HUDEP-2 (cell line): Measurements from ENCODE around the gene JPT1.
"Not testable (repeated sequence)": the region's sequence is repeated elsewhere in the genome, so short reads cannot be mapped to it uniquely, and the experiment has no call there.

Source experiments
- DNase-seq, 76 experiments: peaks; one replicate each; lab custom pipeline; 2025; ENCODE audit not compliant: unreplicated experiment in 76 of 76; lab: John Stamatoyannopoulos, UW

JPT1 gene

GRCh38 chr17:75159196-75160031 lies 5.1 kb upstream of the JPT1 start:
- no peak for DNase-seq

- DNase-seq, result not testable (repeated sequence)
These were observed 4.2 kb upstream of the JPT1 start for GRCh38 chr17:75158480-75158879.

GRCh38 chr17:75155191-75155601 lies 884 bp upstream of the JPT1 start:
- no peak for DNase-seq

- DNase-seq, result peak in 7 of 76 experiments; percentile 5 to 40 (median 19)
These were observed 525 bp downstream of the JPT1 start for GRCh38 chr17:75153780-75154194.

GRCh38 chr17:75152922-75153779 lies 1.2 kb downstream of the JPT1 start:
- peak in 31 of 76 experiments; percentile 6 to 40 (median 21) for DNase-seq

- no peak for DNase-seq
These were observed 1.8 kb downstream of the JPT1 start for GRCh38 chr17:75152523-75152921.

GRCh38 chr17:75151930-75152329 lies 2.4 kb downstream of the JPT1 start:
- DNase-seq, result no peak

GRCh38 chr17:75147878-75148546 lies 6.3 kb downstream of the JPT1 start:
- no peak for DNase-seq

GRCh38 chr17:75146592-75146991 lies 7.7 kb downstream of the JPT1 start:
- DNase-seq, result no peak

GRCh38 chr17:75144816-75145512 lies 9.3 kb downstream of the JPT1 start:
- no peak for DNase-seq

- no peak for DNase-seq
These were observed 11.9 kb downstream of the JPT1 start for GRCh38 chr17:75142236-75142971.

- no peak for DNase-seq
These were observed 15.8 kb downstream of the JPT1 start for GRCh38 chr17:75138519-75138918.

GRCh38 chr17:75137762-75138161 lies 16.6 kb downstream of the JPT1 start:
- not testable (repeated sequence) for DNase-seq

GRCh38 chr17:75135946-75136345 lies 18.4 kb downstream of the JPT1 start:
- DNase-seq, result no peak

GRCh38 chr17:75135452-75135851 lies 18.9 kb downstream of the JPT1 start:
- DNase-seq, result no peak

GRCh38 chr17:75133607-75134347 lies 20.5 kb downstream of the JPT1 start:
- DNase-seq, result not testable (repeated sequence)

- DNase-seq, result no peak
These were observed 21.3 kb downstream of the JPT1 start for GRCh38 chr17:75133001-75133400.

- DNase-seq, result not testable (repeated sequence)
These were observed 22.0 kb downstream of the JPT1 start for GRCh38 chr17:75132018-75133000.
